ENCODE data around the gene MTR. TPM values are rescaled to one million over a fixed set of nuclear protein-coding genes. Genes with fewer than 3 reads are reported as not detected.
"Not testable (repeated sequence)": the region's sequence is repeated elsewhere in the genome, so short reads cannot be mapped to it uniquely, and the experiment has no call there.

MTR gene
- total RNA-seq, 1 experiment from 2014 or later = 24.6 TPM

GRCh38 chr1:236854605-236854983 lies 59.5 kb downstream of the MTR start:
- ChIA-PET POLR2A (no interaction called here), RAD21 (ENCODE audit: low non-redundant PET in 1 of 2, low total read pairs in 2 of 2, uncharacterized antibody in 2 of 2, unreplicated experiment in 2 of 2) (no interaction called here), CTCF (no interaction called here)
- Histone ChIP-seq H3K4me3 (replicated peaks in 1 of 2; ENCODE audit: low read depth in 1 of 2, low read length in 2 of 2) (no peak overlapping the region), H3K9me2 (ENCODE audit: insufficient read depth) (no peaks in the 10 kb centered on the region), H3K27ac (ENCODE audit: low read depth, low read length) (no peak overlapping the region), H3K36me3 (ENCODE audit: control insufficient read depth in 1 of 2, insufficient read depth in 2 of 2, low read length in 2 of 2) (peaks cover 0 to 15% of the 10 kb centered on the region in 2 experiments; a peak in 3 of 4 replicates), H3K4me1 (ENCODE audit: control insufficient read depth in 1 of 2, insufficient read depth in 2 of 2, low read length in 2 of 2) (0 out of 4 replicates have a peak, but pooled peaks cover 0 to 3% of the 10 kb centered on the region in 2 experiments), H3K9ac (ENCODE audit: low read length) (no peak overlapping the region), H3K27me3 (ENCODE audit: insufficient read depth, low read length) (no peaks in the 10 kb centered on the region), H4K20me1 (ENCODE audit: insufficient read depth) (0 out of 2 replicates have a peak, but pooled peaks cover 2% of the 10 kb centered on the region), H3K79me2 (ENCODE audit: insufficient read depth, low read length) (no peaks in the 10 kb centered on the region), H3K9me3 (ENCODE audit: control insufficient read depth in 1 of 2, insufficient read depth in 1 of 2, low read depth in 1 of 2, low read length in 2 of 2) (no peaks in the 10 kb centered on the region), H2AFZ (ENCODE audit: low read depth, low read length, poor library complexity, severe bottlenecking) (no peak overlapping the region), H3K4me2 (ENCODE audit: low read length) (no peak overlapping the region)
- ATAC-seq = no peak
- no peak for DNase-seq (ENCODE audit: low read depth, low spot score)
- intact Hi-C loops (cut with micrococcal nuclease) = no loop called here
- no TSS peak for BruUV-seq (replicated peaks)
- TF ChIP-seq ELF1 (IDR thresholded peaks at IDR 0.05; ENCODE audit: borderline replicate concordance, low read depth) = no peak
- TF ChIP-seq SIN3A (IDR thresholded peaks at IDR 0.05; ENCODE audit: low read depth) = no peak

GRCh38 chr1:236856649-236857048 lies 61.6 kb downstream of the MTR start:
- H2AFZ ChIP-seq (ENCODE audit: low read depth, low read length, poor library complexity, severe bottlenecking); H3K4me1 ChIP-seq (ENCODE audit: control insufficient read depth in 1 of 2, insufficient read depth in 2 of 2, low read length in 2 of 2); H4K20me1 ChIP-seq (ENCODE audit: insufficient read depth); RAD21 ChIA-PET (ENCODE audit: low non-redundant PET in 1 of 2, low total read pairs in 2 of 2, uncharacterized antibody in 2 of 2, unreplicated experiment in 2 of 2); CTCF ChIA-PET; DNase-seq (ENCODE audit: low read depth, low spot score); BruUV-seq (replicated peaks); H3K9ac ChIP-seq (ENCODE audit: low read length); H3K9me2 ChIP-seq (ENCODE audit: insufficient read depth); H3K79me2 ChIP-seq (ENCODE audit: insufficient read depth, low read length); ATAC-seq; intact Hi-C loops (cut with micrococcal nuclease); H3K27me3 ChIP-seq (ENCODE audit: insufficient read depth, low read length); H3K4me3 ChIP-seq (replicated peaks in 1 of 2; ENCODE audit: low read depth in 1 of 2, low read length in 2 of 2); H3K27ac ChIP-seq (ENCODE audit: low read depth, low read length); H3K9me3 ChIP-seq (ENCODE audit: control insufficient read depth in 1 of 2, insufficient read depth in 1 of 2, low read depth in 1 of 2, low read length in 2 of 2); H3K4me2 ChIP-seq (ENCODE audit: low read length); POLR2A ChIA-PET: not testable (repeated sequence)
- peaks cover 0 to 15% of the 10 kb centered on the region in 2 experiments; a peak in 2 of 4 replicates for H3K36me3 ChIP-seq (ENCODE audit: control insufficient read depth in 1 of 2, insufficient read depth in 2 of 2, low read length in 2 of 2)

- Histone ChIP-seq H3K79me2 (ENCODE audit: insufficient read depth, low read length) (no peaks in the 10 kb centered on the region), H4K20me1 (ENCODE audit: insufficient read depth) (no peaks in the 10 kb centered on the region), H3K36me3 (ENCODE audit: control insufficient read depth in 1 of 2, insufficient read depth in 2 of 2, low read length in 2 of 2) (peaks cover 0 to 8% of the 10 kb centered on the region in 2 experiments; a peak in 2 of 4 replicates), H3K27me3 (ENCODE audit: insufficient read depth, low read length) (no peaks in the 10 kb centered on the region), H3K27ac (ENCODE audit: low read depth, low read length) (no peak overlapping the region), H3K4me1 (ENCODE audit: control insufficient read depth in 1 of 2, insufficient read depth in 2 of 2, low read length in 2 of 2) (0 out of 4 replicates have a peak, but pooled peaks cover 0 to 3% of the 10 kb centered on the region in 2 experiments), H3K9me2 (ENCODE audit: insufficient read depth) (no peaks in the 10 kb centered on the region), H2AFZ (ENCODE audit: low read depth, low read length, poor library complexity, severe bottlenecking) (no peak overlapping the region), H3K4me3 (replicated peaks in 1 of 2; ENCODE audit: low read depth in 1 of 2, low read length in 2 of 2) (no peak overlapping the region), H3K9ac (ENCODE audit: low read length) (no peak overlapping the region), H3K9me3 (ENCODE audit: control insufficient read depth in 1 of 2, insufficient read depth in 1 of 2, low read depth in 1 of 2, low read length in 2 of 2) (no peaks in the 10 kb centered on the region), H3K4me2 (ENCODE audit: low read length) (no peak overlapping the region)
- ChIA-PET RAD21 (ENCODE audit: low non-redundant PET in 1 of 2, low total read pairs in 2 of 2, uncharacterized antibody in 2 of 2, unreplicated experiment in 2 of 2) (no interaction called here), CTCF (no interaction called here), POLR2A (no interaction called here)
- intact Hi-C loops (cut with micrococcal nuclease) = no loop called here
- no TSS peak for BruUV-seq (replicated peaks)
- no peak for ATAC-seq
- DNase-seq (ENCODE audit: low read depth, low spot score) = no peak
- TF ChIP-seq ZBTB33 (IDR thresholded peaks at IDR 0.05; ENCODE audit: extremely low read depth, insufficient replicate concordance, low read length) (no peak), ATF3 (IDR thresholded peaks at IDR 0.05) (no peak), EGR1 (IDR thresholded peaks at IDR 0.05; ENCODE audit: low read depth) (no peak), EZH2phosphoT487 (IDR thresholded peaks at IDR 0.05; ENCODE audit: borderline replicate concordance) (no peak), REST (IDR thresholded peaks at IDR 0.05; ENCODE audit: low read depth) (no peak), JUND (IDR thresholded peaks at IDR 0.05) (no peak), ZFX (IDR thresholded peaks at IDR 0.05) (no peak)
These were observed 63.1 kb downstream of the MTR start for GRCh38 chr1:236858165-236858564.

Measured in HCT116 (cell line).